Stimulated activated CD8-positive, alpha-beta memory T cell treated with anti-CD3 and anti-CD28 coated beads, Interleukin-7, amount 100 ng/mL, for 1 hour (primary cell): ENCODE results near the gene CARMIL1.
"Not testable (repeated sequence)": the region's sequence is repeated elsewhere in the genome, so short reads cannot be mapped to it uniquely, and the experiment has no call there.

Experiments used
- DNase-seq, 2 donors: peaks; one replicate each; pipeline ENCODE4 v3.0.0-alpha.2; 2020; ENCODE audit warnings: low read depth in 2 of 2

The CARMIL1 gene

GRCh38 chr6:25564943-25565342, 285.8 kb downstream of the CARMIL1 start:
- no peak for DNase-seq

GRCh38 chr6:25570578-25570977, 291.4 kb downstream of the CARMIL1 start:
- DNase-seq = no peak

GRCh38 chr6:25576919-25577318, 297.7 kb downstream of the CARMIL1 start:
- DNase-seq = no peak

GRCh38 chr6:25578538-25578937, 299.4 kb downstream of the CARMIL1 start:
- DNase-seq = no peak

GRCh38 chr6:25579391-25579883, 300.3 kb downstream of the CARMIL1 start:
- no peak for DNase-seq

GRCh38 chr6:25579902-25580495, 300.8 kb downstream of the CARMIL1 start:
- no peak for DNase-seq

- no peak for DNase-seq
Measured at GRCh38 chr6:25582101-25582500, 302.9 kb downstream of the CARMIL1 start.

GRCh38 chr6:25583099-25583498, 303.9 kb downstream of the CARMIL1 start:
- DNase-seq = no peak

- no peak for DNase-seq
Measured at GRCh38 chr6:25583906-25584305, 304.7 kb downstream of the CARMIL1 start.

GRCh38 chr6:25585225-25585624, 306.1 kb downstream of the CARMIL1 start:
- no peak for DNase-seq

- not testable (repeated sequence) for DNase-seq
Measured at GRCh38 chr6:25586119-25586518, 306.9 kb downstream of the CARMIL1 start.

- DNase-seq = no peak
Measured at GRCh38 chr6:25586927-25587326, 307.8 kb downstream of the CARMIL1 start.

GRCh38 chr6:25590986-25591385, 311.8 kb downstream of the CARMIL1 start:
- no peak for DNase-seq

GRCh38 chr6:25596928-25597818, 318.0 kb downstream of the CARMIL1 start:
- DNase-seq = no peak

GRCh38 chr6:25599516-25600085, 320.4 kb downstream of the CARMIL1 start:
- no peak for DNase-seq

GRCh38 chr6:25601800-25602673, 322.9 kb downstream of the CARMIL1 start:
- DNase-seq = no peak

GRCh38 chr6:25602674-25602982, 323.5 kb downstream of the CARMIL1 start:
- DNase-seq = no peak

GRCh38 chr6:25603251-25603650, 324.1 kb downstream of the CARMIL1 start:
- DNase-seq = no peak

GRCh38 chr6:25606151-25606550, 327.0 kb downstream of the CARMIL1 start:
- DNase-seq = no peak

GRCh38 chr6:25608558-25609174, 329.5 kb downstream of the CARMIL1 start:
- no peak for DNase-seq

GRCh38 chr6:25612666-25613065, 333.5 kb downstream of the CARMIL1 start:
- no peak for DNase-seq
